Measurements from ENCODE around the gene UCKL1.

DNA sequence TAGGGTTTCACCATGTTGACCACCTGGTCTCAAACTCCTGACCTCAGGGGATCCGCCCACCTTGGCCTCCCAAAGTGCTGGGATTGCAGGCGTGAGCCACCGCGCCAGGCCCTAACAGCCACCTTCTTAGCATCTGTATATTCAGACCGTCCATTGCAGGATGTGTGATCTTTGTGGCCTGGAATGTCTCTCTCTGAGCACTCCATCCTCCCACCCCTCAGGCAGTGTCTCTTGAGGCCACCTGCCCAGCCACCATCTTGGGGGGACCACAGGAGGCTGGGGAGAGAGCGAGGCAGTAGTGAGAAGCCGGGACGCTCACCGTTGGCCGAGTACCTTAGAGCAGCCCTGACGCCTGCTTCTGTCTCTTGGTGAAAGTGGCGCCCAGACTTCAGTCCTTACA is 42.4 kb downstream of the UCKL1 start:
- TF ChIP-seq, protein P1, sequence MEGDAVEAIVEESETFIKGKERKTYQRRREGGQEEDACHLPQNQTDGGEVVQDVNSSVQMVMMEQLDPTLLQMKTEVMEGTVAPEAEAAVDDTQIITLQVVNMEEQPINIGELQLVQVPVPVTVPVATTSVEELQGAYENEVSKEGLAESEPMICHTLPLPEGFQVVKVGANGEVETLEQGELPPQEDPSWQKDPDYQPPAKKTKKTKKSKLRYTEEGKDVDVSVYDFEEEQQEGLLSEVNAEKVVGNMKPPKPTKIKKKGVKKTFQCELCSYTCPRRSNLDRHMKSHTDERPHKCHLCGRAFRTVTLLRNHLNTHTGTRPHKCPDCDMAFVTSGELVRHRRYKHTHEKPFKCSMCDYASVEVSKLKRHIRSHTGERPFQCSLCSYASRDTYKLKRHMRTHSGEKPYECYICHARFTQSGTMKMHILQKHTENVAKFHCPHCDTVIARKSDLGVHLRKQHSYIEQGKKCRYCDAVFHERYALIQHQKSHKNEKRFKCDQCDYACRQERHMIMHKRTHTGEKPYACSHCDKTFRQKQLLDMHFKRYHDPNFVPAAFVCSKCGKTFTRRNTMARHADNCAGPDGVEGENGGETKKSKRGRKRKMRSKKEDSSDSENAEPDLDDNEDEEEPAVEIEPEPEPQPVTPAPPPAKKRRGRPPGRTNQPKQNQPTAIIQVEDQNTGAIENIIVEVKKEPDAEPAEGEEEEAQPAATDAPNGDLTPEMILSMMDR (IDR thresholded peaks at IDR 0.05), result no peak
- no peak for TF ChIP-seq POLR2A (IDR thresholded peaks at IDR 0.05)
- TF ChIP-seq EP300 (IDR thresholded peaks at IDR 0.05), result no peak
